Aorta (tissue), 5 donors: ENCODE results near the gene TENM4. TPM values are rescaled to one million over a fixed set of nuclear protein-coding genes. Genes with fewer than 3 reads are reported as not detected.

ENCODE experiments used
- ATAC-seq: fragments of 200-7000 bp; cut with Tn5 transposase; one replicate; pipeline ENCODE4 v1.9.1; 2022; ENCODE audit warnings: moderate library complexity; ENCODE audit not compliant: low FRiP score
- DNase-seq, 2 donors: peaks; one replicate each; pipeline ENCODE4 v3.0.0-alpha.2; 2020
- H3K27ac ChIP-seq, 2 donors: one replicate each; pipeline ENCODE4 v1.5.1; 2013; ENCODE audit warnings: low read length in 2 of 2, mild to moderate bottlenecking in 2 of 2, moderate library complexity in 2 of 2, control low read depth in 1 of 2, inconsistent platforms in 1 of 2, low read depth in 1 of 2
- H3K27me3 ChIP-seq, 2 donors: one replicate each; pipeline ENCODE4 v1.6.1; 2013; ENCODE audit warnings: control low read depth in 1 of 2, low read length in 1 of 2, mild to moderate bottlenecking in 1 of 2, moderate library complexity in 1 of 2; ENCODE audit not compliant: insufficient read depth in 2 of 2, control insufficient read depth in 1 of 2
- H3K36me3 ChIP-seq, 2 donors: one replicate each; pipeline ENCODE4 v1.6.1; 2013; ENCODE audit warnings: control low read depth in 1 of 2, low read length in 1 of 2, mild to moderate bottlenecking in 1 of 2; ENCODE audit not compliant: insufficient read depth in 2 of 2, control insufficient read depth in 1 of 2
- H3K4me1 ChIP-seq, 2 donors: one replicate each; pipeline ENCODE4 v1.6.1; 2013; ENCODE audit warnings: low read length in 2 of 2, control low read depth in 1 of 2, mild to moderate bottlenecking in 1 of 2, moderate library complexity in 1 of 2; ENCODE audit not compliant: insufficient read depth in 2 of 2, control insufficient read depth in 1 of 2
- H3K4me3 ChIP-seq, 2 donors: one replicate each; pipeline ENCODE4 v1.5.1; 2013; ENCODE audit warnings: low read length in 2 of 2, control low read depth in 1 of 2, mild to moderate bottlenecking in 1 of 2
- H3K9me3 ChIP-seq: one replicate; pipeline ENCODE4 v1.6.1; 2013; ENCODE audit warnings: mild to moderate bottlenecking, low read length; ENCODE audit not compliant: control insufficient read depth
- WGBS, 2 donors: extraction: QIAGEN DNeasy Blood & Tissue Kit; methylation state at CpG; one replicate each; pipeline ENCODE4 v1.1.7; 2013; 5-methylcytosine and 5-hydroxymethylcytosine counted together
- intact Hi-C, 2 donors: fragments of 100-400 bp; cut with DNase I; formaldehyde crosslinking; loops; one replicate each; pipeline versions ENCODE4 v1.14.2 to v1.15.0; 2022
- polyA plus RNA-seq, 2 donors: library from polyadenylated mRNA; stranded (reverse); fragments of 200-250 nt; gene quantifications; one replicate each; pipeline ENCODE4 v1.2.3, GENCODE V29; 2013
- total RNA-seq, 2 donors: library from RNA; stranded (reverse); fragmentation: NEBNext Ultra II Directional; extraction: Animal tissue kit (Norgen Biotek cat#: 25700); gene quantifications; one replicate each; pipeline ENCODE4 v1.2.1, GENCODE V29; 2021
- donor health status: healthy with polysubstance abuse.
- donor health status: Bipolar disorder and iron deficiency.
- donor health status: DM: no; HTN: no; CAD: no.
- donor health status: DM: no; HTN: no; CAD: no.
- donor health status: DM: yes; HTN: yes; CAD: no.

The TENM4 gene
- total and polyA plus RNA-seq, 4 donors: 0.20 to 9.1 (median 2.5) TPM

DNA sequence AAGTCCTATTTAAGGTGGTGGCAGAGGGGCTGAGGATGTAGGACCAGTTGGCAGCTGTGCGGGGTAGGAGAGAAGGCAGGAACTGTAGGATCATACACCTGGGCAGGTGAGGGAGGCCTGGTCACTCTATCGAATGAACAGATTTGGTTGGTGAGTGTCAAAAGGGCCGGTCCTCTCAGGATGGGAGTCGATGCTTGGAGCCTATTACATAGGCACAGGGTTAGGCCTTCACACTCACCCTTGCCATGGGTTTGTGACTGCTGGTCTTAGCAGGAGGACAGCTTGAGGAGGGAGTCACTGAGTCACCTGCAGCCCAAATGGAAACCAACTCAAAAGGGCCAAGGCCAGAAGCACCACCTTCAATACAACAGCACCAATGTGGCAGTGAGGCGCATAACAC lies 786.0 kb downstream of the TENM4 start:
- H3K4me3 ChIP-seq: no peak overlapping the region
- DNase-seq (no peak), ATAC-seq (no peak)
- intact Hi-C loops: no loop called here
- H3K4me1 ChIP-seq: no peaks in the 10 kb centered on the region
- 94 to 95% methylated on average over 5 of the region's 5 CpGs for WGBS, 2 donors
- no peaks in the 10 kb centered on the region for H3K27me3 ChIP-seq
- H3K9me3 ChIP-seq: no peaks in the 10 kb centered on the region
- H3K27ac ChIP-seq: no peak overlapping the region
- H3K36me3 ChIP-seq: no peaks in the 10 kb centered on the region

DNA sequence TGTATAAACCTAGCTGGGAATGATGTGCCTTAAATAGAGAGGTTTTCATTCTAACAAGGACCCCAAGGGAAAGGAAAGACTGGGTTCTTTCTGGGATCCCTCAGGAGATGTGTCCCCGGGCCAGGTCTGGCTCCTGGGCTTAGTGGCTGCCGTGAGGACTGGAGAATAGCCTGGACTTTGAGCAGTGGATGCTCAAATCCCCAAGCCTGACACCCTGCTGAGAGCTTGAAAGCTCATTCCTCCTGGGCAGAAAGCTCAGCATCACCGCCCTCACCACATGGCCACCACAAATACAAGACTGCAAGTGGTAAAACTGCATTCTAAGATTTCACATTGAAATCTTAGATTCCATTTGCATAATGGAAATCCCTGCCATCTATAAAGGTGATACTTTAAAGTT lies 786.8 kb downstream of the TENM4 start:
- DNase-seq (no peak), ATAC-seq (no peak)
- Histone ChIP-seq H3K36me3 (no peaks in the 10 kb centered on the region), H3K27ac (no peak overlapping the region), H3K27me3 (no peaks in the 10 kb centered on the region), H3K4me1 (no peaks in the 10 kb centered on the region), H3K9me3 (no peaks in the 10 kb centered on the region), H3K4me3 (no peak overlapping the region)
- intact Hi-C loops: no loop called here
- 57 to 69% methylated on average over 3 of the region's 3 CpGs for WGBS, 2 donors

DNA sequence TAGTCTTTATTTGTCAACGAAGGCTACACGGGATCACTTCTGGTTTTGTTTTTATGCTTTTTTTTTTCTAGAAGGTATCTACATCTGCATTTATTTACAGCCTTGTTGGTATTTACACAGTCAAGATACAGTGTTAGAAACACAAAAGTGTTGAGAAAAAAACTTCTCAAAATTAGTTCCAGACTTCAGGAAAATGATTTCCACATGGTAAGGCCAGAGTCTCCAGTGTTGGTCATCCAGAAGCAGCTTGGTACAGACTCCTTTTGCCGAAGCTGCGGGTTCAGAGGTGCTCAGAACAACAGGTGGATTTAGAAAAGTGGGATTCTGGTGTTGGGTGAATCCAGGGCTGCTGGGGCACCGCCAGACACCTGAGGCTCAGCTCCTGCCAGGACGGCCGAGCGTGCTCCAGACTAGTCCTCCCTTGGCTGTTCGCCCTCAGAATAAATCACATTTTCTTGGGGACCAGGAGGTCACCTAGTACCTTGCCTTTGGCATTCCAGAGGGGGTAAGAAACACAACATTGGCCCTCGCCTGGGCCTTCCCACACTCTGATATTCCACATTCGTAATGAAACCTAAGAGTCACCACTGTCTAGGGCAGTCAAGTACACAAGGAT lies 787.4 kb downstream of the TENM4 start:
- no peaks in the 10 kb centered on the region for H3K9me3 ChIP-seq
- no peak overlapping the region for H3K27ac ChIP-seq
- no peaks in the 10 kb centered on the region for H3K36me3 ChIP-seq
- H3K27me3 ChIP-seq: no peaks in the 10 kb centered on the region
- H3K4me3 ChIP-seq: no peak overlapping the region
- DNase-seq: no peak
- no peaks in the 10 kb centered on the region for H3K4me1 ChIP-seq
- intact Hi-C loops: no loop called here
- 91 to 96% methylated on average over 11 of the region's 11 CpGs for WGBS, 2 donors
- ATAC-seq: no peak

DNA sequence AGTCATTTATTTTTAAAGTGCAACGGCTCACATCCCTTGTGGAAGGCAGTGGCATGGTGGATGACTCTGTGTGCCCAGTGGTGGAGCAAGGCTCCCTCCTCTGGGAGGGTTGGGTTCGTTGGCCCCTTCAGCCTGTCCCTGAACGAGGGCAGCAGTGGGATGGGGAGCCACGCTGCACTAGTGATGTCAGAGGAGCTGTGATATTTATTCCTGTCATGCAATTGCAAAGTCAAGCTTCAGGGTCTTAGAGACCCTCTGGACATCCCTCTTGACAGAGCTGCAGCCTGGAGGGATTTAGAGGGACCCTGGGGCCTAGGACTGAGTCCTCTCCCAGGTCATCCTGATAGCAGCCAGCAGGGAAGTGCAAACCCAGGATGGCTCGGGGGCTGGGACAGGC lies 788.0 kb downstream of the TENM4 start:
- H3K36me3 ChIP-seq: no peaks in the 10 kb centered on the region
- H3K27ac ChIP-seq: no peak overlapping the region
- ATAC-seq: no peak
- no peak overlapping the region for H3K4me3 ChIP-seq
- 85 to 90% methylated on average over 5 of the region's 5 CpGs for WGBS, 2 donors
- no peaks in the 10 kb centered on the region for H3K27me3 ChIP-seq
- no peak for DNase-seq
- H3K4me1 ChIP-seq: no peaks in the 10 kb centered on the region
- intact Hi-C loops: no loop called here
- H3K9me3 ChIP-seq: no peaks in the 10 kb centered on the region

DNA sequence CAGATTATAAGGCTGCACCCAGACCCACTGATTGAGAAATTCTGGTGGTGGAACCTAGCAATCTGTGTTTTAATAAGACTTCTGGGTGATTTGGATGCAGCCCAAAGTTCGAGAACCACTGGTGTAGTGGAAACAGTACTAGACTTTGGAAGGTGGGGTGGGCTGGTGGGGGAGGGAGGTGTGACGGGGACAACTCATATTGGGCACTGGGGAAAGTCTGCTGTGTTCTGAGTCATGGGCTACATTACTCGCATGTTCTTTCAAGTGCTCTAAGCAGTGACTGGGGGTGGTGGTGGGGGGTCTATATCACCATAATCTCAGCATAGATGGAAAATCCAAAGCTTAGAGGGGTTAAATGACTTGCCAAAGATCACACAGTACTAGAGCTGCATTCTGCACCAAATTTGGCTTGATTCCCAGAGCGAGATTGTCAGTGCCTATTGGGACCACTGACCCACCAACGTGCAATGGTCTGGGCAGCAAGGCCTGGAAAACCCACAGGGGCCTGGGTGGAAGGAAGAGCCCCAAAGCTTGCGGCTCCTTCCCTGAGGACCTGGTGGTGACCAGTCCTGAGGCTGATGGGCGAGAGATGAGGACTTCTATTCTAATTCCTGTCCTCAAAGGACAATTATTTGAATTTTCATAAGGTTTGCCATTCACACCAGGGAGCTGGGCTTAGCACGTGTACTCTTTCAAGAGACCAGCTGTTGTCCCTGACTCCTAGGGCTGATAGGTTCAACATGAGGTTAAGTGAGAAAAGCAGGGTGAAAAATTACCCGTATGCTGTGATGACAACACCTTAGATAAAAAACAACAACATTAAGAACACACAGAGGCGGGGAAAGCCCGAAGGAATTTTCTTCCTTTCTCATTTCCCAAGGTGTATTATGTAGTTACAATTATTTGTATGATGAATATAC lies 788.6 kb downstream of the TENM4 start:
- 79 to 80% methylated on average over 11 of the region's 11 CpGs for WGBS, 2 donors
- Histone ChIP-seq H3K27me3 (no peaks in the 10 kb centered on the region), H3K27ac (no peak overlapping the region), H3K36me3 (no peaks in the 10 kb centered on the region), H3K9me3 (no peaks in the 10 kb centered on the region), H3K4me1 (no peaks in the 10 kb centered on the region), H3K4me3 (no peak overlapping the region)
- intact Hi-C loops: no loop called here
- no peak for DNase-seq
- ATAC-seq: no peak

DNA sequence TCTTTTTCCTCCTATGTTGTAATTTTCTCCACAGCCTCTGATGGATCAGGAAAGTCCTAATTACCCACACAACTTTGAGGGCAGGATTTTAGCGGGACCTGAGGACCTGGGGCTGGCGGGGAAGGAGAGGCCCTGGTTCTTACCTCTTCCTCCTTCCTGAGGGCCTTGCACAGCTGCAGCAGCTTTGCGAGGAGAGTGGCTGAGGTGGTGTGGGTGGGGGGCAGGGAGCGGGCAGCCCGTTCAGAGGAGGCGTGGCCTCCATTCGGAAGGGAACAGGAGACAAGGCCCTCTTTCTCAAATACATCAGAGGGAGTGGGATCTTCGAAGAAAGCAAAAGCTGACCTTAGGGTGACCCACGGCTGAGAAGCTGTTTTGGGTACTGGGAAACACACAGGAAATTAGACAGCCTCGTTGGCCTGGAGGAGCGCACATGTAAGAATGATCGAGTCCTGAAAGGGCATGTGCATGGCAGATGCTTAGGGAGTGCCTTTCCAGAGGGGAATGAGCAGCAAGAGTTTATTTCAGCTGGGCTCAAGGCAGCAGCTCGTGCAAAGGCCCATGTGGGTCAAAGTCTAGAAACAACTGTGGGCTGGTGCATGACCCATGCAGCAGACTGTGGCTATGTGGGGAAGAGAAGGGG lies 789.6 kb downstream of the TENM4 start:
- Histone ChIP-seq H3K27ac (no peak overlapping the region), H3K27me3 (no peaks in the 10 kb centered on the region), H3K4me3 (no peak overlapping the region), H3K36me3 (no peaks in the 10 kb centered on the region), H3K4me1 (no peaks in the 10 kb centered on the region), H3K9me3 (no peaks in the 10 kb centered on the region)
- 74 to 77% methylated on average over 12 to 13 of the region's 13 CpGs for WGBS, 2 donors
- no peak for ATAC-seq
- DNase-seq: no peak
- intact Hi-C loops: no loop called here

DNA sequence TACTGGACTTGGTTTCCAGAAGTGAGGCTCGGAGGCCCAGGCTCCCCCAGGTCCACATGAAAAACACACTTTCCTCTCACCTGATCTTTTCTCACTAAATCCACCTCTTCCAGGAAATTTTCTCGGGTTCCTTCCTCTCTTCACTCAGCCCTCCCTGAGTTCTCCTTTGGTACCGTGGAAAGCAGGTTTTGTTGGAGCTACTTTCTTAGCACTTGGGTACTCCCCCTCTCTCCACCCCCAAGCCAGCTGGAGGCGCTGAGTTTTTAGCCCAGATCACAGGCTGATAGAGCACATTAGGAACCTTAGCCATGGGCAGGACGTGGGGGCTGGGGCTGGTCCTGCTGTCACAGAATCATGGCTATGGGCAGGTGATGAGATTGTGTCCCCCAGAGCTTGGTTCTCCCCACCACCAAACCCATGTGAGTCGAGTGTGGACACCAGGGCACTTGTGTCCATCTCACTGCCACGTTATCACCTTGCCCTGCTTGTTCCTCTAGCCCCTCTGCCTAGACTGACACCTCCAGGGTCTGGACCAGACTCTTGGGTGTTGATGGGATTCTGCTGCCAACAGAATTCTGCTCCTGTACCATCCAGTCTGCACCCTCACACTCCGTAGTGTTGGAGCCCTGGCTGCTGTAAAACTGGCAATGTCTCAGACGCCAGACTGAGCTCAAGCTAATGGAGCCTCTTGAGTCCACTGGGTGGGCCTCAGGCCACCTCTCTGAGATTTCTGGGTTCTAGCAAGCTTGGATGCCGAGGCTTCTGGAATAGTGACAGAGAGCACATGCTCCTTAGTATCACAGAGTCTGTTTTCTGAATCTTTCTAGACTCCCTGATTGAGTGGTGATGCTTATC lies 791.2 kb downstream of the TENM4 start:
- Histone ChIP-seq H3K4me3 (no peak overlapping the region), H3K27me3 (no peaks in the 10 kb centered on the region), H3K4me1 (no peaks in the 10 kb centered on the region), H3K36me3 (no peaks in the 10 kb centered on the region), H3K9me3 (no peaks in the 10 kb centered on the region), H3K27ac (no peak overlapping the region)
- no peak for ATAC-seq
- 86 to 89% methylated on average over 10 of the region's 10 CpGs for WGBS, 2 donors
- intact Hi-C loops: loop anchor here (5.0 to 10.0 kb wide), 4 partner anchors 145 to 845 kb away; no protein-coding TSS in a partner anchor
- DNase-seq: no peak
